CD4-positive, alpha-beta T cell (primary cell): Measurements from ENCODE around the gene STK38L. TPM values are rescaled to one million over a fixed set of nuclear protein-coding genes. Genes with fewer than 3 reads are reported as not detected.

ENCODE experiments used
- ATAC-seq: fragments of 200-7000 bp; cut with Tn5 transposase; one replicate; pipeline ENCODE4 v1.10.0; 2022; ENCODE audit warnings: mild to moderate bottlenecking; ENCODE audit not compliant: poor library complexity
- CTCF ChIA-PET: fragments of 350-600 bp; sonication (Branson Sonifier 250); formaldehyde crosslinking; loops from one replicate; lab custom pipeline; 2021; ENCODE audit warnings: antibody characterized with exemption, inconsistent platforms; lab: Charles Lee
- POLR2A ChIA-PET: fragments of 350-600 bp; sonication (Branson Sonifier 250); formaldehyde crosslinking; loops from one replicate; lab custom pipeline; 2021; ENCODE audit warnings: antibody characterized with exemption, inconsistent platforms; lab: Charles Lee
- DNase-seq, 14 experiments: peaks; one replicate each; pipeline ENCODE4 v3.0.0-alpha.2; 2013 to 2020; ENCODE audit warnings: mixed read lengths in 2 of 14
- H3K27ac ChIP-seq, 2 donors: one replicate each; pipeline versions ENCODE4 v1.5.1 to v1.7.0; 2013; ENCODE audit warnings: low read length in 2 of 2, low read depth in 1 of 2, mild to moderate bottlenecking in 1 of 2
- H3K27me3 ChIP-seq, 2 experiments: 1 replicate in 1 of 2; 2 replicates in 1 of 2; pipeline versions ENCODE4 v1.6.1 to v1.7.0; 2013; ENCODE audit warnings: low read length in 2 of 2, control low read depth in 1 of 2, mild to moderate bottlenecking in 1 of 2, moderate library complexity in 1 of 2; ENCODE audit not compliant: insufficient read depth in 2 of 2, control insufficient read depth in 1 of 2
- H3K36me3 ChIP-seq: one replicate; pipeline ENCODE4 v1.6.1; 2013; ENCODE audit warnings: low read length, control low read depth; ENCODE audit not compliant: insufficient read depth
- H3K4me1 ChIP-seq: one replicate; pipeline ENCODE4 v1.6.1; 2013; ENCODE audit warnings: low read length, control low read depth; ENCODE audit not compliant: insufficient read depth
- H3K4me3 ChIP-seq: one replicate; pipeline ENCODE4 v1.5.1; 2013; ENCODE audit warnings: mild to moderate bottlenecking, low read length, moderate library complexity
- H3K9me3 ChIP-seq, 2 experiments: 1 replicate in 1 of 2; 2 replicates in 1 of 2; pipeline versions ENCODE4 v1.6.1 to v1.7.0; 2013; ENCODE audit warnings: low read length in 2 of 2, mild to moderate bottlenecking in 2 of 2, control low read depth in 1 of 2, moderate library complexity in 1 of 2; ENCODE audit not compliant: control insufficient read depth in 1 of 2, insufficient read depth in 1 of 2
- H3K27ac Mint-ChIP-seq: one replicate; pipeline ENCODE4 v1.8.0; 2020; ENCODE audit warnings: mixed read lengths
- H3K27me3 Mint-ChIP-seq: one replicate; pipeline ENCODE4 v1.8.0; 2021; ENCODE audit warnings: mixed read lengths
- H3K36me3 Mint-ChIP-seq: one replicate; pipeline ENCODE4 v1.8.0; 2021; ENCODE audit warnings: low read depth, mixed read lengths
- H3K4me1 Mint-ChIP-seq: one replicate; pipeline ENCODE4 v1.8.0; 2021; ENCODE audit warnings: low read depth, mixed read lengths
- H3K4me3 Mint-ChIP-seq: one replicate; pipeline ENCODE4 v1.8.0; 2020; ENCODE audit warnings: mild to moderate bottlenecking, mixed read lengths
- H3K9me3 Mint-ChIP-seq: one replicate; pipeline ENCODE4 v1.8.0; 2020; ENCODE audit warnings: mixed read lengths
- CTCF ChIP-seq: fragments of 200-600 bp; IDR thresholded peaks from one replicate; pipeline ENCODE4 v1.8.0; 2022; ENCODE audit warnings: antibody characterized with exemption, mild to moderate bottlenecking
- intact Hi-C, 2 experiments: fragments of 100-400 bp; cut with DNase I in 1 of 2; cut with micrococcal nuclease in 1 of 2; formaldehyde crosslinking; loops; one replicate each; pipeline versions ENCODE4 v1.15.1 to v1.9.0; 2023 to 2025; cut with DNase I, micrococcal nuclease
- total RNA-seq, 174 experiments: library from RNA in 2 of 174; stranded (reverse) in 2 of 174; gene quantifications; one replicate each; pipeline ENCODE4 v1.2.3 and lab custom pipeline; 2021 to 2026

STK38L gene
- total RNA-seq, 2 experiments from 2014 or later = 18.3 to 21.0 TPM

GRCh38 chr12:27277846-27278260 is 33.8 kb downstream of the STK38L start:
- Histone ChIP-seq H3K4me3 (no peak overlapping the region), H3K27me3 (no peaks in the 10 kb centered on the region), H3K36me3 (no peaks in the 10 kb centered on the region), H3K4me1 (no peaks in the 10 kb centered on the region), H3K9me3 (no peaks in the 10 kb centered on the region), H3K27ac (no peak overlapping the region)
- Mint-ChIP-seq H3K9me3 (no peaks in the 10 kb centered on the region), H3K4me3 (no peak overlapping the region), H3K27me3 (no peaks in the 10 kb centered on the region), H3K4me1 (peaks cover 43% of the 10 kb centered on the region), H3K27ac (no peak overlapping the region), H3K36me3 (no peaks in the 10 kb centered on the region)
- TF ChIP-seq CTCF = no peak
- no peak for DNase-seq
- CTCF ChIA-PET = no interaction called here
- POLR2A ChIA-PET = no interaction called here
- intact Hi-C loops = no loop called here
- no peak for ATAC-seq

DNA sequence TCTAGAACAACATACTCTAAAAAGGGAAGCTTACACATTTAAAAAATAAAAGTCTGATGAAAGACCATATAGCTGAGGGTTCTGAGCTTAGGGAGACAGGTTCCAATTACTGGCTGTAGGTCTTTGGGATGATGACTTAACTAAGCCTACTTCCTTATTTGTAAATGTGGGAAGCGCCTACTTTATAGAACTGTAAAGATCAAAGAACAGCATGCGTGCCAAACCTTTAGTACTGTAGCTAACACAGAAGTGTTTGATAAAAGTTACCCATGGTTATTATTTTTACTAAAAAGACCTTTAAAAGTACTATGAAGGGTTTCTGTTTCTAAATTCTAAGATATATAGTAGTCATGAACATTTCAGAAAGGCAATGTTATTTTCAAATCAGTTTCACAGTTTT is 35.7 kb downstream of the STK38L start:
- Mint-ChIP-seq H3K9me3 (no peaks in the 10 kb centered on the region), H3K27ac (no peak overlapping the region), H3K36me3 (no peaks in the 10 kb centered on the region), H3K4me3 (no peak overlapping the region), H3K4me1 (peaks cover 53% of the 10 kb centered on the region), H3K27me3 (no peaks in the 10 kb centered on the region)
- ChIA-PET POLR2A (interaction anchor here (0.6 kb wide), 1 partner anchor 264 kb away, joined by 3 read pairs; no protein-coding TSS in a partner anchor), CTCF (no interaction called here)
- no peaks in the 10 kb centered on the region for H3K27me3 ChIP-seq
- peak; percentile 17 for ATAC-seq
- H3K27ac ChIP-seq = no peak overlapping the region
- DNase-seq = peak in 2 of 14 experiments; percentile 11 to 13
- H3K9me3 ChIP-seq = no peaks in the 10 kb centered on the region
- intact Hi-C loops = no loop called here
- no peaks in the 10 kb centered on the region for H3K4me1 ChIP-seq
- no peak overlapping the region for H3K4me3 ChIP-seq
- H3K36me3 ChIP-seq = no peaks in the 10 kb centered on the region
- no peak for TF ChIP-seq CTCF

GRCh38 chr12:27280412-27280811 is 36.3 kb downstream of the STK38L start:
- no peaks in the 10 kb centered on the region for H3K4me1 ChIP-seq
- Mint-ChIP-seq H3K4me1 (peaks cover 53% of the 10 kb centered on the region), H3K27ac (no peak overlapping the region), H3K4me3 (no peak overlapping the region), H3K36me3 (no peaks in the 10 kb centered on the region), H3K27me3 (no peaks in the 10 kb centered on the region), H3K9me3 (no peaks in the 10 kb centered on the region)
- ATAC-seq (no peak), DNase-seq (no peak)
- no peak overlapping the region for H3K27ac ChIP-seq
- no peaks in the 10 kb centered on the region for H3K27me3 ChIP-seq
- no peaks in the 10 kb centered on the region for H3K9me3 ChIP-seq
- no peak overlapping the region for H3K4me3 ChIP-seq
- H3K36me3 ChIP-seq = no peaks in the 10 kb centered on the region
- intact Hi-C loops = no loop called here
- ChIA-PET CTCF (no interaction called here), POLR2A (no interaction called here)
- TF ChIP-seq CTCF = no peak
